Esophagus muscularis mucosa (tissue), 3 donors: ENCODE results near the gene DNAJC4.

ENCODE experiments used
- POLR2A ChIP-seq: fragments of 450-650 bp; IDR thresholded peaks from one replicate; pipeline ENCODE4 v1.6.1; 2017; ENCODE audit warnings: antibody characterized with exemption, moderate library complexity, mild to moderate bottlenecking, low read depth
- POLR2AphosphoS5 ChIP-seq, 2 donors: sonication (generic); formaldehyde crosslinking; IDR thresholded peaks; one replicate each; pipeline ENCODE4 v1.6.1; 2017; ENCODE audit warnings: antibody characterized with exemption in 2 of 2
- TF ChIP-seq, protein P1 (sequence below), 3 experiments: fragments of 200-600 bp in 2 of 3; fragments of 450-650 bp in 1 of 3; sonication (generic) in 2 of 3; IDR thresholded peaks; one replicate each; pipeline ENCODE4 v1.5.1; 2017 to 2019; ENCODE audit warnings: antibody characterized with exemption in 3 of 3, mild to moderate bottlenecking in 2 of 3, moderate library complexity in 1 of 3

GRCh38 chr11:64232182-64232966 is 2.0 kb downstream of the DNAJC4 start:
- TF ChIP-seq, protein P1, sequence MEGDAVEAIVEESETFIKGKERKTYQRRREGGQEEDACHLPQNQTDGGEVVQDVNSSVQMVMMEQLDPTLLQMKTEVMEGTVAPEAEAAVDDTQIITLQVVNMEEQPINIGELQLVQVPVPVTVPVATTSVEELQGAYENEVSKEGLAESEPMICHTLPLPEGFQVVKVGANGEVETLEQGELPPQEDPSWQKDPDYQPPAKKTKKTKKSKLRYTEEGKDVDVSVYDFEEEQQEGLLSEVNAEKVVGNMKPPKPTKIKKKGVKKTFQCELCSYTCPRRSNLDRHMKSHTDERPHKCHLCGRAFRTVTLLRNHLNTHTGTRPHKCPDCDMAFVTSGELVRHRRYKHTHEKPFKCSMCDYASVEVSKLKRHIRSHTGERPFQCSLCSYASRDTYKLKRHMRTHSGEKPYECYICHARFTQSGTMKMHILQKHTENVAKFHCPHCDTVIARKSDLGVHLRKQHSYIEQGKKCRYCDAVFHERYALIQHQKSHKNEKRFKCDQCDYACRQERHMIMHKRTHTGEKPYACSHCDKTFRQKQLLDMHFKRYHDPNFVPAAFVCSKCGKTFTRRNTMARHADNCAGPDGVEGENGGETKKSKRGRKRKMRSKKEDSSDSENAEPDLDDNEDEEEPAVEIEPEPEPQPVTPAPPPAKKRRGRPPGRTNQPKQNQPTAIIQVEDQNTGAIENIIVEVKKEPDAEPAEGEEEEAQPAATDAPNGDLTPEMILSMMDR (IDR thresholded peaks at IDR 0.05), result no peak
- TF ChIP-seq POLR2AphosphoS5 (IDR thresholded peaks at IDR 0.05) (no peak), POLR2A (no peak)
